GM21723 (cell line): ENCODE results near the gene STAG2.
"Not testable (repeated sequence)": the region's sequence is repeated elsewhere in the genome, so short reads cannot be mapped to it uniquely, and the experiment has no call there.

Experiments
- ATAC-seq: cut with Tn5 transposase; IDR thresholded peaks from one replicate; pipeline ENCODE4 v1.9.1; 2021; ENCODE audit warnings: mild to moderate bottlenecking, moderate library complexity; ENCODE audit not compliant: unreplicated experiment

STAG2 gene

GRCh38 chrX:123961268-123962005, at the start of gene STAG2:
Gene STAG2, plus strand, starts transcription at chrX:123961706. Its CDS starts 60,922 bp downstream, at chrX:124022628.
- ATAC-seq, result no peak

GRCh38 chrX:123917069-123917468, 44.4 kb upstream of the STAG2 start:
- ATAC-seq, result no peak

- ATAC-seq, result no peak
Observed at GRCh38 chrX:123918106-123918721, 43.3 kb upstream of the STAG2 start.

GRCh38 chrX:123920105-123920785, 41.3 kb upstream of the STAG2 start:
- no peak for ATAC-seq

GRCh38 chrX:123923211-123923610, 38.3 kb upstream of the STAG2 start:
- ATAC-seq, result no peak

- ATAC-seq, result no peak
Observed at GRCh38 chrX:123924186-123924585, 37.3 kb upstream of the STAG2 start.

- ATAC-seq, result no peak
Observed at GRCh38 chrX:123927845-123928244, 33.7 kb upstream of the STAG2 start.

GRCh38 chrX:123932055-123932454, 29.5 kb upstream of the STAG2 start:
- ATAC-seq, result not testable (repeated sequence)

GRCh38 chrX:123943074-123943473, 18.4 kb upstream of the STAG2 start:
- no peak for ATAC-seq

- ATAC-seq, result no peak
Observed at GRCh38 chrX:123943488-123943887, 18.0 kb upstream of the STAG2 start.

GRCh38 chrX:123949846-123950245, 11.7 kb upstream of the STAG2 start:
- no peak for ATAC-seq

- ATAC-seq, result peak; percentile 1
Observed at GRCh38 chrX:123959281-123960063, 2.0 kb upstream of the STAG2 start.

- ATAC-seq, result no peak
Observed at GRCh38 chrX:123960956-123961267, 594 bp upstream of the STAG2 start.

GRCh38 chrX:123962006-123962467, 531 bp downstream of the STAG2 start:
- ATAC-seq, result no peak

GRCh38 chrX:123962794-123963373, 1.4 kb downstream of the STAG2 start:
- peak; percentile 58 for ATAC-seq

GRCh38 chrX:123964156-123964834, 2.8 kb downstream of the STAG2 start:
- ATAC-seq, result no peak

GRCh38 chrX:123965712-123966111, 4.2 kb downstream of the STAG2 start:
- ATAC-seq, result no peak

GRCh38 chrX:123967497-123967896, 6.0 kb downstream of the STAG2 start:
- no peak for ATAC-seq

- no peak for ATAC-seq
Observed at GRCh38 chrX:123968383-123969050, 7.0 kb downstream of the STAG2 start.

- ATAC-seq, result no peak
Observed at GRCh38 chrX:123971982-123972381, 10.5 kb downstream of the STAG2 start.
